Middle frontal gyrus (tissue), 1 donor: Measurements from ENCODE around the gene PRAMEF11.
"Not testable (repeated sequence)": the region's sequence is repeated elsewhere in the genome, so short reads cannot be mapped to it uniquely, and the experiment has no call there.

Experiments
- DNase-seq: peaks from one replicate; pipeline ENCODE4 v3.0.0-alpha.2; 2015; ENCODE audit warnings: low spot score; ENCODE audit errors: extremely low spot score

PRAMEF11 gene

DNA sequence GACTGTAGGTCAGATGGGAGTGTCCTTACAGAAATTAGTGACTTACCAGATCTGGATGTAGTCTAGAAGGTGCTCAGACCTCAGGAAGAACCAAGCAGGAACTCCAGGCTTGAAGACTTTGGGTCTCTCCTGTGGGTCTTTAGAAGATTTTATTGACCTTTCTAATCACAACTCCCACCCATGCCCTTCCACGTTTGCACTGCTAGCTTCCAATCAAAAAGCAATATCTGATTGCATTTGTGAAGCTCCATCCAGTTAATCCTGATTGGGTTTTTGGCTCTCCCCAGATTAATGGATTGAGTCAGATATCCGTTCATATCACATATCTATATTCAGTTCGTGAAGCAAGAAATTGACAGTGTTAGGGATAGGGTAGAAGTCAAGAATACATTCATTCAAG is at the start of gene PRAMEF11:
TSS of gene PRAMEF11 (minus strand) at position 101 of the 400 bp plus-strand sequence. CDS start 2,621 bp downstream, outside the sequence.
- DNase-seq, result not testable (repeated sequence)

DNA sequence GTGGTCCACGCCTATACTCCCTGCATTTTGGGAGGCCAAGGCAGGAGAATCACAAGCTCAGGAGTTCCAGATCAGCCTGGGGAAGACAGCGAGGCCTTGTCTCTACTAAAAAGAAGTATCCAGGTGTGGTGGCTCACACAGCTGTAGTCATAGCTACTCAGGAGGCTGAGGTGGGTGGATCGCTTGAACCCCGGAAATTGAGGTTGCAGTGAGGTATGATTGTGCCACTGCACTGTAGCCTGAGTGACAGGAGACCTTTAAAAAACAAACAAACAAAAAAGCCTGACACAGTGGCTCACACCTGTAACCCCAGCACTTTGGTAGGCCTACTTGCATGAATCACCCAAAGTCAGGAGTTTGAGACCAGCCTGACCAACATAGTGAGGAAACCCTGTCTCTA is 47.2 kb upstream of the PRAMEF11 start:
- not testable (repeated sequence) for DNase-seq

- DNase-seq, result not testable (repeated sequence)
Observed at GRCh38 chr1:12863131-12863880, 32.1 kb upstream of the PRAMEF11 start.

DNA sequence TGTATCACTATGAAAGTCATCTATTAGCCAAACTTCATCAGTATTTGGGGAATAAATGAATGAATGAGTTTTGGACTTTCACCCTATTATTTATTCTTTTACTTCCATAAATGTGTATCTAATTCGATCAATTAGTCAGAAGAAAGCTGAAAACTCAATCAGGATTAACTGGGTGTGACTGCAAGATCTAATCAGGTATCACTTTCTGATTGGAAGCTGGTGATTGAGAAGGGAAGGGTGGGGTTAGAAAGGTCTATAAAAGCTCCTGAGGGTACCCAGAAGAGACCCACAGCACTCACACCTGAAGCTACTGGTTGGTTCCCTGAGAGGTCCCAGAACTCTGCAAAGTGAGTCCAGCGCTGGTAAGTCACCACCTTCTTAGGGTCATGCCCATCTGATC is 25.6 kb upstream of the PRAMEF11 start, which contains the start of gene PRAMEF2:
TSS of gene PRAMEF2 (plus strand) at position 301 of the 400 bp plus-strand sequence. CDS start 1,924 bp downstream, outside the sequence.
- not testable (repeated sequence) for DNase-seq

DNA sequence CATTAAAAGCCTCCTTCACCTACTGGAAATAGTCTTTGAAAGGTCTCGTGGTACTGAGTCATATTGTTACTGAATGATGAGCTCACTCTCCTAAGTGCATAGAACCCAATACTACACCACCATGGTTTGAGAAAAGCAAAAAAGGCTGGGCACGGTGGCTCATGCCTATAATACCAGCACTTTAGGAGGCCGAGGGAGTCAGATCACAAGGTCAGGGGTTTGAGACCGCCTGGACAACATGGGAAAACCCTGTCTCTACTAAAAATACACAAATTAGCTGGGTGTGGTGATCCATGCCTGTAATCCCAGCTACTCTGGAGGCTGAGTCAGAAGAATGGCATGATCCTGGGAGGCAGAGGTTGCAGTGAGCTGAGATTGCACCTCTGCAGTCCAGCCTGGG is 20.6 kb upstream of the PRAMEF11 start:
- no peak for DNase-seq

DNA sequence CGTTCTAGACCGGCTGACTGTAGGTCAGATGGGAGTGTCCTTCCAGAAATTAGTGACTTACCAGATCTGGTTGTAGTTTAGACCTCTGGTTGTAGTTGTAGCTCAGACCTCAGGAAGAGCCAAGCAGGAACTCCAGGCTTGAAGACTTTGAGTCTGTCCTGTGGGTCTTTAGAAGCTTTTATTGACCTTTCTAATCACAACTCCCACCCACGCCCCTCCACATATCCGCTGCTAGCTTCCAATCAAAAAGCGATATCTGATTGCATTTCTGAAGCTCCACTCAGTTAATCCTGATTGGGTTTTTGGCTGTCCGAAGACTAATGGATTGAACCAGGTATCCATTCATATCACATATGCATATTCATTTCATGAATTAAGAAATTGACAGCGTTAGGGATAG is 17.4 kb upstream of the PRAMEF11 start, which contains the start of gene HNRNPCL1:
TSS of gene HNRNPCL1 (minus strand) at position 101 of the 400 bp plus-strand sequence. CDS start 431 bp downstream, outside the sequence.
- not testable (repeated sequence) for DNase-seq

- DNase-seq, result not testable (repeated sequence)
Observed at GRCh38 chr1:12833251-12833650, 2.0 kb upstream of the PRAMEF11 start.

DNA sequence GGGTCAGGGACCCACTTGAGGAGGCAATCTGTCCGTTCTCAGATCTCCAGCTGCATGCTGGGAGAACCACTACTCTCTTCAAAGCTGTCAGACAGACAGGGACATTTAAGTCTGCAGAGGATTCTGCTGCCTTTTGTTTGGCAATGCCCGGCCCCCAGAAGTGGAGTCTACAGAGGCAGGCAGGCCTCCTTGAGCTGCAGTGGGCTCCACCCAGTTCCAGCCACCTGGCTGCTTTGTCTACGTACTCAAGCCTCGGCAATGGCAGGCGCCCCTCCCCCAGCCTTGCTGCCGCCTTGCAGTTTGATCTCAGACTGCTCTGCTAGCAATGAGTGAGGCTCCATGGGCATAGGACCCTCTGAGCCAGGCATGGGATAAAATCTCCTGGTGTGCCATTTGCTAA is 12.1 kb downstream of the PRAMEF11 start:
- not testable (repeated sequence) for DNase-seq

DNA sequence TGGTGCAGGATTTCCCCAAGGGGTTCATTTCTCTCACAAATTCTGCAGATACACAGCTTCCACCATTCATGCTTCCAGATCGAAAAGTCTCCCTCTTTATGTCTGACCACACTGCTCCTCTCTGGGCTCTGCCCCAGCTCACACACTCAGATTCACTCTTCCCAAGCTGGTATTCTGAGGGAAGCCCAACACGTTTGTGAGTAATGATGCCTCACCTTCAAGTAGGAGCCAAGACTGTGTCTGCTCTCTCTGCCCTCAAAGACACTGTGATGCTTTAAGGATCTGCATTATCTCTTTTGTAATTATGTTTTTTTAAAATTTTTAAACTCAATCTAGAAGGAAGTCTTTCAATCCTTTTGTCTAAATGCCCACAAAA is 19.8 kb downstream of the PRAMEF11 start:
- no peak for DNase-seq

- DNase-seq, result peak; percentile 5
Observed at GRCh38 chr1:12810691-12811408, 20.4 kb downstream of the PRAMEF11 start.

DNA sequence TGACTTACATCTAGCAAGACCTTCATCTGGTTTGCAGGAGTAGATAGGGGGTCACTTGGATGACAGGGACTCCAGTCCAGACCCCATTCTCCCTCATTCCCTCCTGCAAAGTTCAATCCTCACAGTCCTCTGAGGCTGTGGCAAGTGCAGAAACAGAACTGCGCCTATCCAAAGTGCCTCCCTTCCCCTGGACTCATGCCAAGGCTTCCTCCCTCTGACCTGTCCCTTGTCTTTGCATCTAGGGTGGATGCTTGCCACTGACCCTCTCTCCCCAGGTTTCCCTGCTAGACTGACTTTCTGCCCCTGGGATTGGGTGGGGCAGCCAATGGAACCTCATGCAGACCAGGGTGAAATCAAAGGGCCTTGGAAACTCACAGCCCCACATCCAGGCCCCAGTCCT is 21.3 kb downstream of the PRAMEF11 start:
- DNase-seq, result no peak

DNA sequence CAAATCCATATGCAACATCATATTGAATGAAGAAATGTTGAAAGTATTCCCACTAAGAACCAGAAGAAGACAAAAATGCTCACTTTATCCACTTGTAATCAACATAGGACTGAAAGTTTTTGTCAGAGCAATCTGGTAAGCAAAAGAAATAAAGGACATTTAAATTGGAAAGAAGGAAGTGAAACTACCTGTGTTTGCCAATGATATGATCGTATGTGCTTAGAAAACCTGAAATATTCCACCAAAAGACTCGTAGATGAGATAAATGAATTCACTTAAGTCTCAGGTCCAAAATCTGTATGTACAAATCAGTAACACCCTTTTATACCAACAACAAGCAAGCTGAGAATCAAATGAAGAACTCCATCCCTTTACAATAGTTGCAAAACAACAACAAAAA is 31.5 kb downstream of the PRAMEF11 start:
- no peak for DNase-seq

GRCh38 chr1:12798911-12799310 is 32.3 kb downstream of the PRAMEF11 start:
- no peak for DNase-seq

GRCh38 chr1:12791097-12791496 is 40.1 kb downstream of the PRAMEF11 start, which contains the start of gene PRAMEF1:
TSS of gene PRAMEF1 (plus strand) at chr1:12791397. CDS start at chr1:12793228, 1,831 bp downstream.
- not testable (repeated sequence) for DNase-seq

DNA sequence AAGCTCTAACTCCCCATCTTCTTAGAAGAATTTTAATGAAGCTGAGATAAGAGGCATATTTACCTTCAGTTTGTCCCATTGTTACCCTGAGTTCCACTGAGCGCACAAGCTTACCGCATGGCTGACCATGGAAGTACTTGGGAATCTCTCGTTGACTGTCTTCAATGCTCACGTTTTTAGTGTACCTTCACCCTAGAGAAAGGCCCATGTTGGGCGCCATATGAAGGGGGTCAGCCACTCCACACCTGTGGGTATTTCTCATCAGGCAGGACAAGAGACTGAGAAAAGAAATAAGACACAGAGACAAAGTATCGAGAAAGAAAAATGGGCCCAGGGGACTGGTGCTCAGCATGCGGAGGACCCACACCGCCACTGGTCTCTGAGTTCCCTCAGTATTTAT is 46.5 kb downstream of the PRAMEF11 start:
- not testable (repeated sequence) for DNase-seq

DNA sequence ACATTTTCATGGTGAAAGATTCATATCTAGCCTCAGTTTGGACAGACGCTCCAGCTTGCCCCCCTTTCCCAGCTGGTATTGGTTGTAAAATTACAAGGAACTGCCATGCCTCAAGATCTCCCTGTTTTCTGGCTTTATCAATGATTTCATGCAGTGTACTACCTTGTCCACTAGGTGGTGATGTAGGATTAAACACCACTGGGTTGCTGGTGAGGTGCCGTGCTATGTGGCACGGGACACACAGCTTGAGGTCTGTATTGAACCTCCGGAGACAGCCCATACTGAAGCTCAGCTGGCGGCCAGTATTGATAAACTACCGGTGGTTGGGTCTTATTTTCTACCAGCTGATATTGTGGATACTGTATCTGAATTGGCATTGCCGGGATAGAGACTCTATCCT is 47.4 kb downstream of the PRAMEF11 start:
- DNase-seq, result not testable (repeated sequence)

DNA sequence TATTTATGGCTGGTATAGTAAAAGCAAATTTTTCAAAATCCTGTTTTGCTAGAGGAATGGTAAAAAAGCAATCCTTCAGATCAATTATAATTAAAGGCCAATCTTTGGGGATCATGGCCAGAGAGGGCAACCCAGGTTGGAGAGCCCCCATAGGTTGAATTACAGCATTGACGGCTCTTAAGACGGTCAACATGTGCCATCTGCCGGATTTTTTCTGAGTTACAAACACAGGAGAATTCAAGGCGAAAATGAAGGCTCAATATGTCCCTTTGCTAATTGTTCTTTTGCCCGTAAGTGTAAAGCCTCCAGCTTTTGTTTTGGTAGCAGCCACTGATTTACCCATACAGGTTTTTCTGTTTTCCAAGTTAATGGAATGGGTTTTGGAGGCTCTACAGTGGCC is 49.7 kb downstream of the PRAMEF11 start:
- DNase-seq, result not testable (repeated sequence)

DNA sequence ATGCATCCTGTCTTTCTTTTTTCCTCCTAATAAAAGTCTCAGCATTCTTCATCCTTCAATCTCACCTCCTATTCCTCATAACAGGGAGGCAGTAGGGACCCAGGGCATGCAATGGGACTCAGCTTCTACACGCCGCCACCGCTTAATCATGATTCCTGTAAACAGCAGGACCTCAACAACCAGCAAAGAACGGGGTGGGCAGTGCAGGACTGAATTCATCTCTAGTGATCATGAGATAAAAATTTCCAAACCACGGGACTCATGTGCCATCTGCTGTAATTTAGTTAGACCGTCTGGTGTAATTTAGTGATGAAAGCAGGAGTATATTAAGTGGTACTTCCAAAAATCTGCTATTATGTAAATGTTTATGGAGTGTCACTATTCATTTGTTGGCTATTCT is 52.3 kb downstream of the PRAMEF11 start:
- DNase-seq, result no peak

DNA sequence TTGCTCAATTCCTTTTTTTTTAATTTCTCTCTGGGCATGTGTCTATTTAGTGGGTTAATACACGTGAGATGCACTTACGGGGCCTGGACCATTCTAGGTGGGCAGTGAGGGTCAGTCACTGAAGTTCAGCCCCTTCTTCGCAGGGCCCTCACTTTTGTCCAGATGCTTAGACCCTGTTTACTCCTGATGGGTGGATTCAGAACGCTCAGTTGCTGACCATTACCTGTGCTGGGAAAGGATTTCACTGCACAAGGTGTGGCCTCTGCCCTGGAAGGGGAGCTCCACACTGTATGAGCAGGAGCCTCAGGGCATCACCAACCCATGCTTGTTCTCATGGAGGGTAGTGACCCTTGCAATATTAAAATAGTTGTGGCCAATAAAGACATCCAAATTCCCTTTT is 53.1 kb downstream of the PRAMEF11 start:
- DNase-seq, result no peak

DNA sequence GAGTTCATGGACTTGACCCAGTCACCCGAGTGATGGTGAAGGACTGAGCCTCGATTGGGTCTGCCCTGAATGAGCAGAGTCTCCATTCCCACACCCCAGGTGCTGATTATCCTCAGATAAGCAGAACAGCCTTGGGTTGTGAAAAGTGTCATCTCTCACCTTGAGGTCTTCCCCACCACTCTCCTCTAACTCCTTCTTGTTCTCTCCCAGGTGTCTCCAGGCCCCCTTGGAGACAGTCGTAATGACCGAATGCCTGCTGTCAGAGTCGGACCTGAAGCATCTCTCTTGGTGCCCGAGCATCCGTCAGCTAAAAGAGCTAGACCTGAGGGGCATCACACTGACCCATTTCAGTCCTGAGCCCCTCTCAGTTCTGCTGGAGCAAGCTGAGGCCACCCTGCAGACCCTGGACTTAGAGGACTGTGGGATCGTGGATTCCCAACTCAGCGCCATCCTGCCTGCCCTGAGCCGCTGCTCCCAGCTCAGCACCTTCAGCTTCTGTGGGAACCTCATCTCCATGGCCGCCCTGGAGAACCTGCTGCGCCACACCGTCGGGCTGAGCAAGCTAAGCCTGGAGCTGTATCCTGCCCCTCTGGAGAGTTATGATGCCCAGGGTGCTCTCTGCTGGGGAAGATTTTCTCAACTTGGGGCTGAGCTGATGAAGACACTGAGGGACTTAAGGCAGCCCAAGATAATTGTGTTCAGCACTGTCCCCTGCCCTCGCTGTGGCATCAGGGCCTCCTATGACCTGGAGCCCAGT is 54.2 kb downstream of the PRAMEF11 start:
- no peak for DNase-seq

- DNase-seq, result no peak
Observed at GRCh38 chr1:12775443-12775842, 55.8 kb downstream of the PRAMEF11 start.
